NCI-H82 treated with DMSO at 0.1 percent for 48 hours (cell line): ENCODE measurements around the gene TMBIM6.

Experiments
- DNase-seq: peaks from one replicate; lab custom pipeline; 2025; ENCODE audit not compliant: unreplicated experiment; lab: John Stamatoyannopoulos, UW

The TMBIM6 gene

GRCh38 chr12:49796155-49796554, 54.8 kb downstream of the TMBIM6 start:
- DNase-seq = no peak

- no peak for DNase-seq
Measured at GRCh38 chr12:49796606-49797448, 55.5 kb downstream of the TMBIM6 start.

GRCh38 chr12:49797449-49797776, 56.1 kb downstream of the TMBIM6 start:
- no peak for DNase-seq

GRCh38 chr12:49798248-49798647, 56.9 kb downstream of the TMBIM6 start:
- no peak for DNase-seq

GRCh38 chr12:49798934-49799333, 57.6 kb downstream of the TMBIM6 start:
- DNase-seq = no peak

GRCh38 chr12:49800421-49801140, 59.2 kb downstream of the TMBIM6 start:
- DNase-seq = no peak

GRCh38 chr12:49801141-49802063, 60.0 kb downstream of the TMBIM6 start:
- no peak for DNase-seq

GRCh38 chr12:49803693-49804450, 62.5 kb downstream of the TMBIM6 start:
- no peak for DNase-seq

- DNase-seq = no peak
Measured at GRCh38 chr12:49804821-49805220, 63.5 kb downstream of the TMBIM6 start.

GRCh38 chr12:49805409-49805808, 64.1 kb downstream of the TMBIM6 start:
- DNase-seq = no peak

- no peak for DNase-seq
Measured at GRCh38 chr12:49806321-49806813, 65.0 kb downstream of the TMBIM6 start.

GRCh38 chr12:49806877-49807276, 65.5 kb downstream of the TMBIM6 start:
- no peak for DNase-seq

GRCh38 chr12:49807991-49808580, 66.7 kb downstream of the TMBIM6 start:
- DNase-seq = no peak

- DNase-seq = no peak
Measured at GRCh38 chr12:49808686-49809380, 67.5 kb downstream of the TMBIM6 start.

GRCh38 chr12:49809381-49809905, 68.1 kb downstream of the TMBIM6 start:
- peak; percentile 44 for DNase-seq

- no peak for DNase-seq
Measured at GRCh38 chr12:49809906-49810389, 68.6 kb downstream of the TMBIM6 start.

GRCh38 chr12:49811136-49811535, 69.8 kb downstream of the TMBIM6 start:
- DNase-seq = no peak

GRCh38 chr12:49811961-49812401, 70.6 kb downstream of the TMBIM6 start:
- no peak for DNase-seq

- DNase-seq = no peak
Measured at GRCh38 chr12:49813131-49813530, 71.8 kb downstream of the TMBIM6 start.
